Measurements from ENCODE around the gene BRPF1. TPM values are rescaled to one million over a fixed set of nuclear protein-coding genes. Genes with fewer than 3 reads are reported as not detected.

BRPF1 gene
- total RNA-seq, 3 donors from 2014 or later = 14.3 to 23.7 (median 15.6) TPM

DNA sequence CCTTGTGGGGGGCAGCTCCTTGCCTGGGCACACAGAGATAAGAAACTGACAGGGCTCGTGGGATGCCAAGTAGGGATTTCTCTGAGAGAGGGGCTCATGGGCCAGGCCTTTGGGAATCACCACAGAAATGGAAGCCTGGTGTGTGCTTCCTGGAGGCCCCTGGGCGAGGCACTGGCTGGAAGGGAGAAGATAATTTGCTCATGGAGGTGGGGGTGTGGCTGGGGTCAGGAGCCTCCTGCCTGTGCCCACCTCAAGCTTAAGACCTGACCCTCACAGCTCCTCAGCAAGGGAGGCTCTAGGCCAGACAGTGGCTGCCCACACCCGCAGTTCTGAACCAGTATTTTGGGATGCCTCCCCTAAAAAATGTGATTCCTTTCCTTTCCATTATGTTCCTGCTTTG, 44.8 kb upstream of the BRPF1 start:
- peaks cover 13% of the 10 kb centered on the region for H3K36me3 ChIP-seq (ENCODE audit: low read depth)
- ATAC-seq = no peak

DNA sequence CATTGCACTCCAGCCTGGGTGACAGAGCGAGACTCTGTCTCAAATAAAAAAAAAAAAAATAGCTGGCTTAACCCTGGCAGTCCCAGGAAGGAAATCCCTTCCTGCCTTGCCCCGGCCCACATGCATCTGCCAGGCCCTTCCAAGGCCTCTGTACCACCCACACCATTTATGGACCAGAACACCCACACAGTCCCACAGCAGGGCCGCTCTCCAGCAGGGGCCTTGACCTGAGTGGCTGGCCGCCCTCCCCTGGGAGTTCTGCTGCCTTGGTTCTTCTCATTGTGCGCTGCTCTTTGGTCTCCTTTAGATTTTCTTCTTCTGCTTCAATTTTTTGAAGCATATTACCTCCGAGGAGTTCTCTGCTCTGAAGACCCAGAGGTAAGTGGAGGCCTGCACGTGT, 44.0 kb upstream of the BRPF1 start:
- TF ChIP-seq, protein P1, sequence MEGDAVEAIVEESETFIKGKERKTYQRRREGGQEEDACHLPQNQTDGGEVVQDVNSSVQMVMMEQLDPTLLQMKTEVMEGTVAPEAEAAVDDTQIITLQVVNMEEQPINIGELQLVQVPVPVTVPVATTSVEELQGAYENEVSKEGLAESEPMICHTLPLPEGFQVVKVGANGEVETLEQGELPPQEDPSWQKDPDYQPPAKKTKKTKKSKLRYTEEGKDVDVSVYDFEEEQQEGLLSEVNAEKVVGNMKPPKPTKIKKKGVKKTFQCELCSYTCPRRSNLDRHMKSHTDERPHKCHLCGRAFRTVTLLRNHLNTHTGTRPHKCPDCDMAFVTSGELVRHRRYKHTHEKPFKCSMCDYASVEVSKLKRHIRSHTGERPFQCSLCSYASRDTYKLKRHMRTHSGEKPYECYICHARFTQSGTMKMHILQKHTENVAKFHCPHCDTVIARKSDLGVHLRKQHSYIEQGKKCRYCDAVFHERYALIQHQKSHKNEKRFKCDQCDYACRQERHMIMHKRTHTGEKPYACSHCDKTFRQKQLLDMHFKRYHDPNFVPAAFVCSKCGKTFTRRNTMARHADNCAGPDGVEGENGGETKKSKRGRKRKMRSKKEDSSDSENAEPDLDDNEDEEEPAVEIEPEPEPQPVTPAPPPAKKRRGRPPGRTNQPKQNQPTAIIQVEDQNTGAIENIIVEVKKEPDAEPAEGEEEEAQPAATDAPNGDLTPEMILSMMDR (IDR thresholded peaks at IDR 0.05) = no peak
- no peaks in the 10 kb centered on the region for H3K4me1 ChIP-seq (ENCODE audit: low read depth)
- H3K9me3 ChIP-seq = no peaks in the 10 kb centered on the region
- intact Hi-C loops (cut with DNase I, micrococcal nuclease) = no loop called here
- no peak overlapping the region for H3K4me3 ChIP-seq
- peaks cover 13% of the 10 kb centered on the region for H3K36me3 ChIP-seq (ENCODE audit: low read depth)
- ATAC-seq (no peak), DNase-seq (no peak)

More for the DNA sequence above, 44.8 kb upstream of the BRPF1 start:
- H3K9me3 ChIP-seq = no peaks in the 10 kb centered on the region
- intact Hi-C loops (cut with DNase I, micrococcal nuclease) = no loop called here
- no peak for DNase-seq
- H3K4me3 ChIP-seq = no peak overlapping the region
- H3K4me1 ChIP-seq (ENCODE audit: low read depth) = peaks cover 2% of the 10 kb centered on the region
- TF ChIP-seq, protein P1 (IDR thresholded peaks at IDR 0.05) = no peak

DNA sequence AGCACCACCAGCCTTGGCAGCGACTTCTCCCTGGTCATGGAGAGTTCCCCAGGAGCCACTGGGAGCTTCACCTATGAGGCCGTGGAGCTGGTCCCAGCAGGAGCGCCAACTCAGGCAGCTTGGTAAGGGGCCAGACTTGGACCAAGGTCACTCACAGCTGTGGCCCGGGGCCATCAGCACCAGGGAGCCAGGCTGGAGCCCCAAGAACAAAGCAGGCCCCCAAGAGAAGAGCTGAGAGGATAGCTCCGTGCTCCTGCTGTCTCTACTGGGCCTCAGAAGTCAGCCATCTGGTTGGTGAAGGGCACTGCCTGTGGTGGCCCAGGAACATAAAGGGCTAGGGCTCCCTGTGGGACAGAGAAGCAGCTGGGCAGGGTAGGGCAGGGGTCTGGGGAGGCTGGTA, 42.6 kb upstream of the BRPF1 start:
- no peak overlapping the region for H3K4me3 ChIP-seq
- peaks cover 10% of the 10 kb centered on the region for H3K36me3 ChIP-seq (ENCODE audit: low read depth)
- no peaks in the 10 kb centered on the region for H3K4me1 ChIP-seq (ENCODE audit: low read depth)
- H3K9me3 ChIP-seq = no peaks in the 10 kb centered on the region
- DNase-seq = no peak
- TF ChIP-seq, protein P1 (IDR thresholded peaks at IDR 0.05) = no peak
- ATAC-seq = no peak
- intact Hi-C loops (cut with DNase I, micrococcal nuclease) = no loop called here

DNA sequence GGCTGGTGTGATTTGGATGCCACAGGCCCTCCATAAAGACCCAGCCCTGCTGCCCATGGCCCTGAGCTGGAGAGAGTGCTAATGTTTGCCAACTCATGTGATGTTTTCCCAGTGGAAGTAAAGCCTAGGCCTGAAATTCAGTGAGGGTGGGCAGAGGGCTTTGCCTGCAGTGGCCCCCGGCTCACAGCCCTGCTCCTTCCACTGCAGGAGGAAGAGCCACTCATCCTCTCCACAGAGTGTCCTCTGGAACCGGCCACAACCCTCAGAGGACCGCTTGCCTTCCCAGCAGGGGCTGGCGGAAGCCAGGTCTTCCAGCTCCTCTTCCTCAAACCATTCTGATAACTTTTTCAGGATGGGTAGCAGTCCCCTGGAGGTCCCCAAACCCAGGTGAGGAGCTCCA, 41.8 kb upstream of the BRPF1 start:
- Histone ChIP-seq H3K36me3 (ENCODE audit: low read depth) (peaks cover 10% of the 10 kb centered on the region), H3K9me3 (no peaks in the 10 kb centered on the region), H3K4me3 (no peak overlapping the region), H3K4me1 (ENCODE audit: low read depth) (no peaks in the 10 kb centered on the region)
- ATAC-seq (no peak), DNase-seq (no peak)
- TF ChIP-seq, protein P1 (IDR thresholded peaks at IDR 0.05) = no peak
- intact Hi-C loops (cut with DNase I, micrococcal nuclease) = no loop called here

DNA sequence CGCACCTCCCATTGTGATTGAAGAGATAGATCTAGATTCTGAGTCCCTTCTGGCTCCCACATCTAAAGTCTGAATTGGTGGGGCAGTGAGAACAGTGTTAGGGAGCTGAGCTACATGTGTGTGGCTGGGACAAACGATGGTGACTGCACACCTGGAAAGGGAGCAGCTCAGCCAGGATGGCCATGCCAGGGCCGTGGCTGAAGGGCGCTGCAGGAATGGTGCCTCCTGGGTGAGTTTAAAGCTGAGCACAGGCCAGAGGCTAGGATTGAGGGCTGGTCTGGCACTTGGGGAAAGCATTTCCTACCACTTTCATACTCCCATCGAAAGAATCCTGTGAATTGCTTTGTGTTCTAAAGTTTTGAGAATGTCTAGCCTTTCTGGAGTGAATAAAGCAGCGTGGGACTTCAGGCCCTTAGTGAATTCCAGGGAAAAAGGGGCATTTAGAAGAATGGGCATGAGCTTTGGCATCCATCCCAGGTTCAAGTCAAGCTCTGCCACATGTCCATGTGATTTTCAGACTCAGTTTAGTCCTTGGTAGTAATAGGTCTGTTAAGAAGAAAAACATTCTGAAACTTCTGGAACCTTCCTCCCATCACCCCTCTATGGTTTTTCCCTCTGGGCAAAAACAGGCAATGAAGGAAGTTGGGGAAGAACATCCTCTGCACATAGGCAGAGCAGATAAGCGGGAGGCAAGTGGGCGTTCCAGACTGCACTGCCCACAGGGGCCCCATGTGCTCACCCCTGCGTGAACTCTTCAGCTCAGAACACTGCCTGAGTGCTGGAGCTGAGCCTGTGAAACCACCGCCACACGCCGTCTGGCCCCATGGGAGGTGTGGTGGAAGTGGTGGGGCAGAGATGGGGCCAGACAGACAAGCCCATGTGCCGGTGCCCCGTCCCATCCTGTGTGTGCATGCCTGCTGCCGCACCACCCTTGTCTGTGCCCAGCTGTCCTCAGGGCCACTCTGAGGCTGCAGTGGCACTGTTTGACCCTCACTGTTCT, 40.8 kb upstream of the BRPF1 start:
- ATAC-seq = peak; percentile 64
- no peak for DNase-seq
- H3K9me3 ChIP-seq = no peaks in the 10 kb centered on the region
- TF ChIP-seq, protein P1 (IDR thresholded peaks at IDR 0.05) = no peak
- intact Hi-C loops (cut with DNase I, micrococcal nuclease) = no loop called here
- H3K4me1 ChIP-seq (ENCODE audit: low read depth) = no peaks in the 10 kb centered on the region
- H3K4me3 ChIP-seq = no peak overlapping the region
- peaks cover 10% of the 10 kb centered on the region for H3K36me3 ChIP-seq (ENCODE audit: low read depth)
